Mesendoderm (in vitro differentiated cells): ENCODE data around the gene LYRM4.

Experiments
- DNase-seq: peaks from one replicate; pipeline ENCODE4 v3.0.0; 2013
- H2AK5ac ChIP-seq: 2 replicates; pipeline ENCODE4 v1.6.1; 2013; ENCODE audit warnings: low read length, inconsistent platforms
- H2BK120ac ChIP-seq: 2 replicates; pipeline ENCODE4 v1.6.1; 2013; ENCODE audit warnings: low read depth, mild to moderate bottlenecking, low read length, moderate library complexity, mixed read lengths
- H2BK15ac ChIP-seq: replicated peaks from 2 replicates; pipeline ENCODE4 v1.6.1; 2013; ENCODE audit warnings: low read depth, mild to moderate bottlenecking, moderate library complexity
- H2BK5ac ChIP-seq: 2 replicates; pipeline ENCODE4 v1.6.1; 2013; ENCODE audit warnings: low read length, inconsistent platforms
- H3K18ac ChIP-seq: 2 replicates; pipeline ENCODE4 v1.6.1; 2013; ENCODE audit warnings: mild to moderate bottlenecking, low read length, mixed read lengths
- H3K23ac ChIP-seq: one replicate; pipeline ENCODE4 v1.6.1; 2013; ENCODE audit warnings: low read length
- H3K27ac ChIP-seq: 2 replicates; pipeline ENCODE4 v1.5.1; 2013; ENCODE audit warnings: low read depth, mild to moderate bottlenecking, inconsistent platforms, low read length, moderate library complexity
- H3K27me3 ChIP-seq: 2 replicates; pipeline ENCODE4 v1.6.1; 2013; ENCODE audit warnings: low read length, control low read depth, mild to moderate bottlenecking, inconsistent platforms; ENCODE audit not compliant: insufficient read depth, poor library complexity
- H3K36me3 ChIP-seq: 2 replicates; pipeline ENCODE4 v1.6.1; 2013; ENCODE audit warnings: low read length, inconsistent platforms; ENCODE audit not compliant: control insufficient read depth, insufficient read depth
- H3K4ac ChIP-seq: one replicate; pipeline ENCODE4 v1.6.1; 2013; ENCODE audit warnings: low read depth, mild to moderate bottlenecking, low read length, moderate library complexity
- H3K4me1 ChIP-seq: 2 replicates; pipeline ENCODE4 v1.6.1; 2013; ENCODE audit warnings: low read depth, low read length, inconsistent platforms; ENCODE audit not compliant: control insufficient read depth
- H3K4me2 ChIP-seq: 2 replicates; pipeline ENCODE4 v1.6.1; 2013; ENCODE audit warnings: low read length
- H3K4me3 ChIP-seq: 2 replicates; pipeline ENCODE4 v1.5.1; 2013; ENCODE audit warnings: mild to moderate bottlenecking, low read length
- H3K56ac ChIP-seq: one replicate; pipeline ENCODE4 v1.6.1; 2013; ENCODE audit warnings: low read length
- H3K79me1 ChIP-seq: 2 replicates; pipeline ENCODE4 v1.6.1; 2013; ENCODE audit warnings: low read length, inconsistent platforms
- H3K79me2 ChIP-seq: 2 replicates; pipeline ENCODE4 v1.6.1; 2013; ENCODE audit warnings: mild to moderate bottlenecking, low read length; ENCODE audit not compliant: control insufficient read depth, insufficient read depth
- H3K9ac ChIP-seq: 2 replicates; pipeline ENCODE4 v1.6.1; 2013; ENCODE audit warnings: low read length, inconsistent platforms
- H4K5ac ChIP-seq: one replicate; pipeline ENCODE4 v1.6.1; 2013; ENCODE audit warnings: low read length
- H4K8ac ChIP-seq: one replicate; pipeline ENCODE4 v1.6.1; 2013; ENCODE audit warnings: low read depth, mild to moderate bottlenecking, control low read depth, low read length, moderate library complexity
- WGBS: extraction: QIAGEN DNeasy Blood & Tissue Kit; methylation state at CpG from one replicate; pipeline ENCODE4 v1.1.7; 2013; ENCODE audit warnings: low lambda C conversion rate, missing lambda C conversion rate; ENCODE audit not compliant: insufficient coverage; ENCODE audit errors: extremely low coverage; 5-methylcytosine and 5-hydroxymethylcytosine counted together

Gene LYRM4

GRCh38 chr6:5302995-5303622 is 42.4 kb upstream of the LYRM4 start:
- Histone ChIP-seq H4K5ac (no peak overlapping the region), H3K79me2 (no peaks in the 10 kb centered on the region), H2AK5ac (no peak overlapping the region), H3K4me2 (no peak overlapping the region), H4K8ac (no peak overlapping the region), H3K56ac (no peak overlapping the region), H3K9ac (no peak overlapping the region), H3K27me3 (no peaks in the 10 kb centered on the region), H3K36me3 (no peaks in the 10 kb centered on the region), H2BK5ac (no peak overlapping the region), H3K27ac (no peak overlapping the region), H3K23ac (no peak overlapping the region), H3K18ac (no peak overlapping the region), H3K4me3 (no peak overlapping the region), H3K79me1 (peaks cover 4% of the 10 kb centered on the region), H2BK15ac (no peak overlapping the region), H2BK120ac (no peak overlapping the region), H3K4ac (no peak overlapping the region), H3K4me1 (no peaks in the 10 kb centered on the region)
- peak; percentile 84 for DNase-seq
- WGBS: no CpG with 5 or more reads among the region's 10 CpGs

DNA sequence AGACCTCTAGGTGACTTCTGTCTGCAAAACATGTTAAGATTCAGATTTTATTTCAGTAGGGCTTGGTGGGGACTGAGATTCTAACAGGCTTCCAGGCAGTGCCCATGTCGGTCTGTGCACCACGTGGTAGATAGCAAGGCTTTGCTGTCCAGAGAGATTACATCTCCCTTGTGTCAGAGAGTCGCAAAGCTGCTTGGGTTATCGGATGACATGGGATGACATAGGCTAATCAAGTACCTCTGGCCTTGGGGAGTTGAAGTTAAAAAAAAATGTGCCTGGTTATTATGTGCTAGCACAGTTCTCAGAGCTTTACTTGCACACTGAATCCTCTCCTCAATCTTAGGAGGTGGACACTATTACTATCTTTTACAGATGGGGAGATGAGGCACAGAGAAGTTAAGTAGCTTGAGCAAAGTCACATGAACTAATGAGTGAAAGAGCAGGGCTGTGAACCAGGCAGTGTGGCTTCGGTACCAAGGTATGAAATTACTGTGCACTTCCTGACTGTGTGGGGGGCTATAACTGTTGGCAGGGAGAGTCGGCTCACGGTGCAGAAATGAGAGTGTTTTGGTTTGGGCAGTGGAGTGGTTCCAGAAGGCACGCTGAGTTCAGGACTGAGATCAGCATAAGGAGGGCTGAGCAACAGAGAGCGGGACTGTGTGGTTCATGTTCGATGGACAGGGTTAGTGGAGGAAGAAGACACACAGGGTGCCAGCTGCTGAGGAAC is 41.6 kb upstream of the LYRM4 start:
- Histone ChIP-seq H3K23ac (no peak overlapping the region), H3K36me3 (no peaks in the 10 kb centered on the region), H2BK120ac (no peak overlapping the region), H3K4me1 (no peaks in the 10 kb centered on the region), H3K4me3 (no peak overlapping the region), H2BK5ac (no peak overlapping the region), H3K18ac (no peak overlapping the region), H3K79me2 (no peaks in the 10 kb centered on the region), H3K27me3 (no peaks in the 10 kb centered on the region), H2AK5ac (no peak overlapping the region), H3K4ac (no peak overlapping the region), H3K9ac (no peak overlapping the region), H4K8ac (no peak overlapping the region), H4K5ac (no peak overlapping the region), H3K56ac (no peak overlapping the region), H3K27ac (no peak overlapping the region), H3K4me2 (no peak overlapping the region), H3K79me1 (peaks cover 6% of the 10 kb centered on the region), H2BK15ac (no peak overlapping the region)
- no CpG with 5 or more reads among the region's 10 CpGs for WGBS
- DNase-seq: no peak

DNA sequence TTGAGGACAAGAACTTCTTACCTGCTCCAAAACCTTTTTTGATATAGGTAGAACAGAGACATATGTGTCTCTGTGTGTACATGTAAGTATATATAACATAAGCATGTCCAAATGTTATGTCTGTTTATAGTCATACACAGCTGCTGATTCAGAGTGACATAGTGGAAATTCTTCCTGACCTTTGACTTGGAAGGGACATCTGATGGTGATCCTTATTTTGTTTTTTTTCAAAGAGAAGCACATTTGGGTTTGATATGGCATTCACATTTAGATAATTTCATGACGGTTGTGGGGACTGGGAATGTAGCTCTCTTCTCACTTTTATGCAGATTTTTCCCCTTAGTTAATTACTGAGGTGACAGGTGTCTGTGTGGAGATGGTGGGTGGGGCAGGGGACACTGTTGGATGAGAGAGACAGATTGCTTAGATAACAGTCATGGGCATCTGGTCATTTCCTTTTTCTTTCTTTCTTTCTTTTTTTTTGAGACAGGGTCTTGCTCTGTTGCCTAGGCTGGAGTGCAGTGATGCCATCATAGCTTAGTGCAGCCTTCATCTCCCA is 39.5 kb upstream of the LYRM4 start:
- H3K4ac ChIP-seq: no peak overlapping the region
- H2BK15ac ChIP-seq: no peak overlapping the region
- H3K27ac ChIP-seq: no peak overlapping the region
- H2AK5ac ChIP-seq: no peak overlapping the region
- H4K8ac ChIP-seq: no peak overlapping the region
- no CpG with 5 or more reads among the region's 1 CpG for WGBS
- no peaks in the 10 kb centered on the region for H3K79me2 ChIP-seq
- H3K36me3 ChIP-seq: no peaks in the 10 kb centered on the region
- no peak overlapping the region for H2BK5ac ChIP-seq
- no peak overlapping the region for H3K18ac ChIP-seq
- H3K23ac ChIP-seq: no peak overlapping the region
- no peak overlapping the region for H3K9ac ChIP-seq
- H3K27me3 ChIP-seq: no peaks in the 10 kb centered on the region
- H3K79me1 ChIP-seq: peaks cover 5% of the 10 kb centered on the region
- no peak for DNase-seq
- H4K5ac ChIP-seq: no peak overlapping the region
- H2BK120ac ChIP-seq: no peak overlapping the region
- no peak overlapping the region for H3K4me2 ChIP-seq
- no peak overlapping the region for H3K56ac ChIP-seq
- no peak overlapping the region for H3K4me3 ChIP-seq
- H3K4me1 ChIP-seq: no peaks in the 10 kb centered on the region

- WGBS: no CpG with 5 or more reads among the region's 7 CpGs
- Histone ChIP-seq H2BK120ac (no peak overlapping the region), H2AK5ac (no peak overlapping the region), H3K18ac (no peak overlapping the region), H4K8ac (no peak overlapping the region), H3K4me1 (no peaks in the 10 kb centered on the region), H3K56ac (no peak overlapping the region), H3K4me3 (no peak overlapping the region), H3K27ac (no peak overlapping the region), H3K23ac (no peak overlapping the region), H3K27me3 (no peaks in the 10 kb centered on the region), H3K79me1 (peaks cover 10% of the 10 kb centered on the region), H3K79me2 (no peaks in the 10 kb centered on the region), H3K9ac (no peak overlapping the region), H3K36me3 (no peaks in the 10 kb centered on the region), H3K4me2 (no peak overlapping the region), H2BK15ac (no peak overlapping the region), H4K5ac (no peak overlapping the region), H3K4ac (no peak overlapping the region), H2BK5ac (no peak overlapping the region)
- DNase-seq: no peak
Observed at GRCh38 chr6:5295623-5296022, 34.9 kb upstream of the LYRM4 start.

GRCh38 chr6:5294392-5295211 is 33.9 kb upstream of the LYRM4 start:
- Histone ChIP-seq H3K4ac (no peak overlapping the region), H4K5ac (no peak overlapping the region), H2BK120ac (no peak overlapping the region), H3K27me3 (no peaks in the 10 kb centered on the region), H3K79me2 (no peaks in the 10 kb centered on the region), H3K18ac (no peak overlapping the region), H3K79me1 (peaks cover 12% of the 10 kb centered on the region), H3K4me2 (no peak overlapping the region), H3K56ac (no peak overlapping the region), H2BK5ac (no peak overlapping the region), H3K4me3 (no peak overlapping the region), H3K4me1 (no peaks in the 10 kb centered on the region), H2AK5ac (no peak overlapping the region), H3K36me3 (no peaks in the 10 kb centered on the region), H3K23ac (no peak overlapping the region), H3K9ac (no peak overlapping the region), H4K8ac (no peak overlapping the region), H3K27ac (no peak overlapping the region), H2BK15ac (no peak overlapping the region)
- no CpG with 5 or more reads among the region's 11 CpGs for WGBS
- no peak for DNase-seq
